ENCODE data around the gene RTL9. TPM values are rescaled to one million over a fixed set of nuclear protein-coding genes. Genes with fewer than 3 reads are reported as not detected.

Gene RTL9
- total RNA-seq, 1 experiment from 2014 or later = 0.09 TPM

DNA sequence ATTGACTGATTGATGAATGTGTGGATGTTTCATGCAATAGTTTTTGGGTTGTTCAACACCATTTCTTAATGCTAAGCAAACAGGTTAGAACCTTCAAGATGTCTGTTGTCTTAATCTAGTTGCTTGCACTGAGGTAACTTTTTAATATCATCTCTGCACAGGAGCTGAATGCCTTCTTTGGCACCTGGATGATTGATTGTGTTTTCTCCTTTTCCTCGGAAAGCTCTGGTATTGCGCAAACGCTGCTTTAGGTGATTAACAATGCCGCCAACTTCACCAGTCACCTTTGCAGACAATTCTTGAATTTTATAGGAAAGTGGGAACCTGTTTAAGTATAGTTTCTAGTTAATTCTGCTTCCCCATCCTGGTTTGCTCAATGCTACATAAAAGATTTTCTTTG lies 48.2 kb downstream of the RTL9 start:
- ChIA-PET POLR2A (no interaction called here), CTCF (interaction anchor here (1.0 kb wide), 2 partner anchors 60 to 260 kb away, joined by 3 read pairs; a partner anchor contains a TSS)
- Mint-ChIP-seq H3K4me3 (ENCODE audit: unreplicated experiment) (no peak overlapping the region), H3K27ac (ENCODE audit: unreplicated experiment) (no peak overlapping the region), H3K36me3 (ENCODE audit: insufficient read depth, unreplicated experiment) (no peaks in the 10 kb centered on the region), H3K27me3 (ENCODE audit: insufficient read depth, unreplicated experiment) (no peaks in the 10 kb centered on the region), H3K9me3 (ENCODE audit: unreplicated experiment) (no peaks in the 10 kb centered on the region), H3K4me1 (ENCODE audit: low read depth, unreplicated experiment) (peaks cover 10% of the 10 kb centered on the region)
- Histone ChIP-seq H3K4me1 (peaks cover 12% of the 10 kb centered on the region; the same call in 1 of the 2 replicates), H3K9me3 (no peaks in the 10 kb centered on the region), H3K27me3 (replicated peaks; ENCODE audit: control insufficient read depth, insufficient read depth, low read length) (no peaks in the 10 kb centered on the region), H3K36me3 (ENCODE audit: control insufficient read depth, insufficient read depth, low read length) (no peaks in the 10 kb centered on the region), H3K4me3 (ENCODE audit: low read depth, low read length) (no peak overlapping the region)
- no peak for DNase-seq
- no TSS peak for BruUV-seq (replicated peaks)
- intact Hi-C loops (cut with micrococcal nuclease; ENCODE audit: unreplicated experiment) = no loop called here
- TF ChIP-seq, protein P1, sequence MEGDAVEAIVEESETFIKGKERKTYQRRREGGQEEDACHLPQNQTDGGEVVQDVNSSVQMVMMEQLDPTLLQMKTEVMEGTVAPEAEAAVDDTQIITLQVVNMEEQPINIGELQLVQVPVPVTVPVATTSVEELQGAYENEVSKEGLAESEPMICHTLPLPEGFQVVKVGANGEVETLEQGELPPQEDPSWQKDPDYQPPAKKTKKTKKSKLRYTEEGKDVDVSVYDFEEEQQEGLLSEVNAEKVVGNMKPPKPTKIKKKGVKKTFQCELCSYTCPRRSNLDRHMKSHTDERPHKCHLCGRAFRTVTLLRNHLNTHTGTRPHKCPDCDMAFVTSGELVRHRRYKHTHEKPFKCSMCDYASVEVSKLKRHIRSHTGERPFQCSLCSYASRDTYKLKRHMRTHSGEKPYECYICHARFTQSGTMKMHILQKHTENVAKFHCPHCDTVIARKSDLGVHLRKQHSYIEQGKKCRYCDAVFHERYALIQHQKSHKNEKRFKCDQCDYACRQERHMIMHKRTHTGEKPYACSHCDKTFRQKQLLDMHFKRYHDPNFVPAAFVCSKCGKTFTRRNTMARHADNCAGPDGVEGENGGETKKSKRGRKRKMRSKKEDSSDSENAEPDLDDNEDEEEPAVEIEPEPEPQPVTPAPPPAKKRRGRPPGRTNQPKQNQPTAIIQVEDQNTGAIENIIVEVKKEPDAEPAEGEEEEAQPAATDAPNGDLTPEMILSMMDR (IDR thresholded peaks at IDR 0.05; ENCODE audit: insufficient read depth in 1 of 2, low read depth in 1 of 2, low read length in 1 of 2, severe bottlenecking in 1 of 2, unreplicated experiment in 1 of 2) = no peak

DNA sequence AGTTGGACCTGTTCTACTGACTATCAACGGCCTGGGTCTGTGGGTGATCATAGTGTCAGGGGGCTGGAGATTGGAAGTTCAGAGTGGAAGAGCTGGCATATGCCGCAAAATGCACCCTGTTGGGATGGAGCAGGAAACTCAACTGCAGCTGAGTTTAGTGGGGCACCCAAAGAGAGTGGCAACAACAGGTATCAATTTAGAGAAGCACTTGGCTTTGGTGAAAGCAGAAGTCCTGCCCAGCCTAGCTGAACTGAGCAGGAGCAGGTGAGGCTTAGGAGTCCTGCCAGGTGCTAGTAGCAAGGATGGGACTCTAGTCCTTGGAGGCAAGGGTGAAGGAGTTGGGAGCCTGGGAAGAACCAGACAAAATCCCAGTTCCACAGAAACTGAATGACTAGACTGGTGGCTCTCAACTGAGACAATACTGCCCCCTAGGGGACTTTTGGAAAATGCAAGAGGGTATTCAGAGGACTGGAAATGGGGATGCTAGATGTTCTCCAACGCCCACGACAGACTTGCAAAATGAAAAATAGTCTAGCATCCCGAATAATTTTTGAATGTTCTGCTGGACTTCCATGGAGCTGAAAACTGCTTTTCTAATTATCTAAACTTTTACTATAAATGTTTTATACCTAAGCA lies 49.4 kb downstream of the RTL9 start:
- peak; percentile 46 to 74 for DNase-seq
- POLR2A ChIA-PET = no interaction called here
- no peaks in the 10 kb centered on the region for H3K9me3 ChIP-seq
- Mint-ChIP-seq H3K4me3 (ENCODE audit: unreplicated experiment) (no peak overlapping the region), H3K36me3 (ENCODE audit: insufficient read depth, unreplicated experiment) (no peaks in the 10 kb centered on the region), H3K27ac (ENCODE audit: unreplicated experiment) (no peak overlapping the region), H3K4me1 (ENCODE audit: low read depth, unreplicated experiment) (no peaks in the 10 kb centered on the region), H3K9me3 (ENCODE audit: unreplicated experiment) (no peaks in the 10 kb centered on the region), H3K27me3 (ENCODE audit: insufficient read depth, unreplicated experiment) (no peaks in the 10 kb centered on the region)
- H3K4me3 ChIP-seq (ENCODE audit: low read depth, low read length) = no peak overlapping the region
- H3K4me1 ChIP-seq = peaks cover under 1% of the 10 kb centered on the region; the same call in 1 of the 2 replicates
- CTCF ChIA-PET = interaction anchor here (1.0 to 1.9 kb wide), 2 partner anchors 61 to 248 kb away, joined by 3 to 10 read pairs; a partner anchor contains a TSS
- intact Hi-C loops (cut with micrococcal nuclease; ENCODE audit: unreplicated experiment) = loop anchor here (1.0 kb wide), 2 partner anchors 61 to 248 kb away; no protein-coding TSS in a partner anchor
- H3K27me3 ChIP-seq (replicated peaks; ENCODE audit: control insufficient read depth, insufficient read depth, low read length) = no peaks in the 10 kb centered on the region
- TF ChIP-seq, protein P1 (IDR thresholded peaks at IDR 0.05; ENCODE audit: insufficient read depth in 1 of 2, low read depth in 1 of 2, low read length in 1 of 2, severe bottlenecking in 1 of 2, unreplicated experiment in 1 of 2) = peak; percentile 58 to 62
- no peaks in the 10 kb centered on the region for H3K36me3 ChIP-seq (ENCODE audit: control insufficient read depth, insufficient read depth, low read length)
- no TSS peak for BruUV-seq (replicated peaks)

Other genes with a start within 250 kb of the RTL9 start
- gene AMMECR1, start 40.8 kb upstream of the RTL9 start, total RNA-seq (2022) = 21.4 and 23.0 TPM in 2 replicates

All from Caco-2 (cell line).